Smooth muscle cell (in vitro differentiated cells): ENCODE measurements around the gene ANO7. TPM values are rescaled to one million over a fixed set of nuclear protein-coding genes. Genes with fewer than 3 reads are reported as not detected.

Experiments
- DNase-seq: peaks from one replicate; lab custom pipeline; 2025; ENCODE audit not compliant: unreplicated experiment; lab: John Stamatoyannopoulos, UW
- H2AFZ ChIP-seq: fragments of 200-600 bp; sonication (generic); 2 replicates; pipeline ENCODE4 v1.6.0; 2016; ENCODE audit warnings: antibody characterized with exemption, low read depth, mild to moderate bottlenecking
- H3F3A ChIP-seq: fragments of 200-600 bp; sonication (generic); 2 replicates; pipeline ENCODE4 v1.6.0; 2017; ENCODE audit warnings: antibody characterized with exemption, low read depth
- H3K27ac ChIP-seq: fragments of 200-600 bp; sonication (generic); 2 replicates; pipeline ENCODE4 v1.5.1; 2016; ENCODE audit warnings: low read depth, mild to moderate bottlenecking
- H3K27me3 ChIP-seq: fragments of 200-600 bp; sonication (generic); 2 replicates; pipeline ENCODE4 v1.6.1; 2016; ENCODE audit warnings: low read depth, mild to moderate bottlenecking
- H3K36me3 ChIP-seq: fragments of 200-600 bp; sonication (generic); 2 replicates; pipeline ENCODE4 v1.5.1; 2016; ENCODE audit warnings: low read depth
- H3K4me1 ChIP-seq: fragments of 200-600 bp; sonication (generic); 2 replicates; pipeline ENCODE4 v1.5.1; 2016; ENCODE audit warnings: low read depth
- H3K4me2 ChIP-seq: fragments of 200-600 bp; sonication (generic); 2 replicates; pipeline ENCODE4 v1.6.0; 2016; ENCODE audit warnings: mild to moderate bottlenecking
- H3K4me3 ChIP-seq: fragments of 200-600 bp; sonication (generic); 2 replicates; pipeline ENCODE4 v1.5.1; 2016; ENCODE audit warnings: mild to moderate bottlenecking
- H3K79me2 ChIP-seq: fragments of 200-600 bp; sonication (generic); 2 replicates; pipeline ENCODE4 v1.6.0; 2016; ENCODE audit warnings: low read depth, mild to moderate bottlenecking
- H3K9ac ChIP-seq: fragments of 200-600 bp; sonication (generic); 2 replicates; pipeline ENCODE4 v1.6.0; 2016; ENCODE audit warnings: low read depth
- H3K9me3 ChIP-seq: fragments of 200-600 bp; sonication (generic); replicated peaks from 2 replicates; pipeline ENCODE4 v1.5.1; 2016; ENCODE audit warnings: low read depth
- H4K20me1 ChIP-seq: fragments of 200-600 bp; sonication (generic); 2 replicates; pipeline ENCODE4 v1.6.0; 2016; ENCODE audit warnings: low read depth
- CTCF ChIP-seq: fragments of 200-600 bp; sonication (generic); IDR thresholded peaks from 2 replicates; pipeline ENCODE4 v1.5.1; 2017; ENCODE audit warnings: borderline replicate concordance, mild to moderate bottlenecking, antibody characterized with exemption; ENCODE audit not compliant: insufficient read depth, poor library complexity, severe bottlenecking
- WGBS: methylation state at CpG from one replicate; pipeline ENCODE4 v1.1.7; 2016; ENCODE audit warnings: low lambda C conversion rate; 5-methylcytosine and 5-hydroxymethylcytosine counted together
- polyA plus RNA-seq: library from polyadenylated mRNA; unstranded; fragments of >200 nt; fragmentation: Nextera tagmentation; extraction: Ambion mirVana; gene quantifications from 2 replicates; pipeline ENCODE4 v1.2.1, GENCODE V29; 2016
- total RNA-seq: library from RNA; depleted of rRNA; stranded (reverse); fragments of >200 nt; gene quantifications from 2 replicates; pipeline ENCODE4 v1.2.3, GENCODE V29; 2014

The ANO7 gene
- total and polyA plus RNA-seq, 2 experiments from 2014 or later = 1.3 to 1.4 TPM

GRCh38 chr2:241182126-241182525 is 6.4 kb upstream of the ANO7 start:
- Histone ChIP-seq H3K36me3 (no peaks in the 10 kb centered on the region), H3K79me2 (no peaks in the 10 kb centered on the region), H4K20me1 (no peaks in the 10 kb centered on the region), H2AFZ (no peak overlapping the region), H3K4me2 (no peak overlapping the region), H3K27ac (no peak overlapping the region), H3F3A (no peaks in the 10 kb centered on the region), H3K27me3 (no peaks in the 10 kb centered on the region), H3K4me3 (no peak overlapping the region), H3K4me1 (no peaks in the 10 kb centered on the region), H3K9me3 (no peaks in the 10 kb centered on the region), H3K9ac (no peak overlapping the region)
- 96% methylated on average over 3 of the region's 3 CpGs for WGBS
- DNase-seq = no peak
- no peak for TF ChIP-seq CTCF

- 92% methylated on average over 28 of the region's 28 CpGs for WGBS
These were observed 5.8 kb upstream of the ANO7 start for GRCh38 chr2:241182531-241183133.

DNA sequence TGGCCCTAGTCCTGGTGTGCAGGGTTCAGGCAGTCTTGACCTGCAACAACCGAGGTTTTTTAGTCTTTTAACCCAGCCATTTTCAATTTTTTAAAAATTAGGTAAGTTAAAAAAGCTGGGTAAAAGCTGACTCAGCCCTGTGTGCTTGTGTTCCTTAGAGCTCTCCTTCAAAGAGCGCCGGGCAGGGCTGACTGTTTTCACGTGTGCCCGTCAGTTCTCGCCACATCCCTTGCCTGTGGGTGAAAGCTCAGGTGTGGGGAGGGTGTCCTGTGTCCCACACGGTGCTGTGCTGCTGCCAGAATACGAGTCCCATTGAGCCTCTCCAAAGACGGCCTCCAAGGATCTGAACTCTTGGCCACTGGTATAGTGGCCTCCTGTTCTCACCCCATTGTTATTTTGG is 5.3 kb upstream of the ANO7 start:
- no peaks in the 10 kb centered on the region for H3K27me3 ChIP-seq
- no peak overlapping the region for H3K9ac ChIP-seq
- H3K36me3 ChIP-seq = no peaks in the 10 kb centered on the region
- no peak for DNase-seq
- H3K9me3 ChIP-seq = no peaks in the 10 kb centered on the region
- no peak overlapping the region for H2AFZ ChIP-seq
- no peak overlapping the region for H3K4me3 ChIP-seq
- H3K4me2 ChIP-seq = no peak overlapping the region
- TF ChIP-seq CTCF = no peak
- H3K27ac ChIP-seq = no peak overlapping the region
- WGBS = 95% methylated on average over 9 of the region's 9 CpGs
- no peaks in the 10 kb centered on the region for H4K20me1 ChIP-seq
- no peaks in the 10 kb centered on the region for H3F3A ChIP-seq
- no peaks in the 10 kb centered on the region for H3K79me2 ChIP-seq
- no peaks in the 10 kb centered on the region for H3K4me1 ChIP-seq

More at GRCh38 chr2:241182531-241183133, 5.8 kb upstream of the ANO7 start:
- no peak overlapping the region for H2AFZ ChIP-seq
- H4K20me1 ChIP-seq = no peaks in the 10 kb centered on the region
- no peaks in the 10 kb centered on the region for H3K79me2 ChIP-seq
- H3K4me2 ChIP-seq = no peak overlapping the region
- H3K9ac ChIP-seq = no peak overlapping the region
- H3K4me1 ChIP-seq = no peaks in the 10 kb centered on the region
- DNase-seq = no peak
- no peak for TF ChIP-seq CTCF
- no peak overlapping the region for H3K4me3 ChIP-seq
- no peaks in the 10 kb centered on the region for H3F3A ChIP-seq
- H3K27ac ChIP-seq = no peak overlapping the region
- no peaks in the 10 kb centered on the region for H3K36me3 ChIP-seq
- no peaks in the 10 kb centered on the region for H3K27me3 ChIP-seq
- H3K9me3 ChIP-seq = no peaks in the 10 kb centered on the region

DNA sequence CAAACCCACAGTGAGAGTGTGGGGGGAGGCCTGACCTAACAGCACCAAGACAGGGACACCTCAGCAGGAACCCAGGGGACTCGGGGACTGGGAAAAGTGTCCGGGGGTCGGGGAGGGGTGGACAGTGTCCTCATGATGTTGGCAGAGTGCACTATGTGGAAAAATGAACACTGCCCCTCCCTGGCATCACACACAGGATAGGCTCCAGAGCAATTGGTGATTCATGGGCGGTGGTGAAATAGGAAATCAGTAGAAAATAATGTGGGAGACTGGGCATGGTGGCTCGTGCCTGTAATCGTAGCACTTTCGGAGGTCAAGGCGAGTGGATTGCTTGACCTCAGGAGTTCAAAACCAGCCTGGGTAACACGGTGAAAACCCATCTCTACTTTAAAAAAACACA is 3.6 kb upstream of the ANO7 start:
- DNase-seq = no peak
- Histone ChIP-seq H3K4me2 (no peak overlapping the region), H2AFZ (no peak overlapping the region), H3K79me2 (no peaks in the 10 kb centered on the region), H3K4me1 (no peaks in the 10 kb centered on the region), H4K20me1 (no peaks in the 10 kb centered on the region), H3K27ac (no peak overlapping the region), H3K9ac (no peak overlapping the region), H3K36me3 (no peaks in the 10 kb centered on the region), H3K4me3 (no peak overlapping the region), H3F3A (no peaks in the 10 kb centered on the region), H3K9me3 (no peaks in the 10 kb centered on the region), H3K27me3 (no peaks in the 10 kb centered on the region)
- 80% methylated on average over 9 of the region's 9 CpGs for WGBS
- no peak for TF ChIP-seq CTCF
